HEK293T (cell line): Measurements from ENCODE around the gene CD300E.
A peak's percentile ranks its signal among the peaks of the same experiment; 100 is the strongest.

ENCODE experiments used
- CTCF ChIA-PET: fragments of 350-600 bp; formaldehyde crosslinking; extraction: SDS; loops from one replicate; lab custom pipeline; 2021; ENCODE audit warnings: antibody characterized with exemption, inconsistent platforms; lab: Yijun Ruan, JAX
- POLR2A ChIA-PET: fragments of 350-600 bp; formaldehyde crosslinking; extraction: SDS; loops from one replicate; lab custom pipeline; 2020; ENCODE audit warnings: antibody characterized with exemption, inconsistent platforms; lab: Yijun Ruan, JAX
- DNase-seq: peaks from one replicate; pipeline ENCODE4 v3.0.0; 2012; ENCODE audit warnings: mixed read lengths; ENCODE audit errors: extremely low spot score
- ARNT ChIP-seq: fragments of 450-650 bp; IDR thresholded peaks from 2 replicates; pipeline ENCODE4 v1.6.1; 2017; ENCODE audit warnings: mild to moderate bottlenecking
- BHLHE40 ChIP-seq: fragments of 450-650 bp; IDR thresholded peaks from 2 replicates; pipeline ENCODE4 v1.6.1; 2016; ENCODE audit warnings: mild to moderate bottlenecking, moderate library complexity, borderline replicate concordance
- CTBP1 ChIP-seq: fragments of 450-650 bp; IDR thresholded peaks from 2 replicates; pipeline ENCODE4 v1.6.1; 2016; ENCODE audit warnings: borderline replicate concordance
- ELF4 ChIP-seq: fragments of 450-650 bp; IDR thresholded peaks from 2 replicates; pipeline ENCODE4 v1.6.1; 2017; ENCODE audit warnings: antibody characterized with exemption
- FOXA1 ChIP-seq: fragments of 450-650 bp; IDR thresholded peaks from 2 replicates; pipeline ENCODE4 v1.6.1; 2016; ENCODE audit warnings: mild to moderate bottlenecking
- FOXK2 ChIP-seq: fragments of 450-650 bp; IDR thresholded peaks from 2 replicates; pipeline ENCODE4 v1.6.1; 2016; ENCODE audit warnings: mild to moderate bottlenecking
- FOXM1 ChIP-seq: fragments of 450-650 bp; IDR thresholded peaks from 2 replicates; pipeline ENCODE4 v1.6.1; 2017; ENCODE audit warnings: mild to moderate bottlenecking, borderline replicate concordance
- HDGF ChIP-seq: fragments of 450-650 bp; IDR thresholded peaks from 2 replicates; pipeline ENCODE4 v1.6.1; 2017; ENCODE audit warnings: antibody characterized with exemption, borderline replicate concordance
- L3MBTL2 ChIP-seq: fragments of 450-650 bp; conservative IDR thresholded peaks from 2 replicates; pipeline ENCODE4 v1.6.1; 2016; ENCODE audit warnings: mild to moderate bottlenecking
- LEF1 ChIP-seq: fragments of 450-650 bp; IDR thresholded peaks from 2 replicates; pipeline ENCODE4 v1.6.1; 2017; ENCODE audit warnings: mild to moderate bottlenecking, borderline replicate concordance
- NFRKB ChIP-seq: fragments of 450-650 bp; IDR thresholded peaks from 2 replicates; pipeline ENCODE4 v1.6.1; 2016; ENCODE audit warnings: mild to moderate bottlenecking, moderate library complexity
- SP1 ChIP-seq: fragments of 450-650 bp; IDR thresholded peaks from 2 replicates; pipeline ENCODE4 v1.6.1; 2017
- SUZ12 ChIP-seq: fragments of 450-650 bp; IDR thresholded peaks from 2 replicates; pipeline ENCODE4 v1.6.1; 2016; ENCODE audit warnings: mild to moderate bottlenecking
- TARDBP ChIP-seq: fragments of 450-650 bp; IDR thresholded peaks from 2 replicates; pipeline ENCODE4 v1.6.1; 2016
- ZNF384 ChIP-seq: fragments of 450-650 bp; IDR thresholded peaks from 2 replicates; pipeline ENCODE4 v1.6.1; 2016
- TF ChIP-seq, protein P1 (sequence below): fragments of 450-650 bp; IDR thresholded peaks from 2 replicates; pipeline ENCODE4 v1.6.1; 2016

Gene CD300E, protein sequence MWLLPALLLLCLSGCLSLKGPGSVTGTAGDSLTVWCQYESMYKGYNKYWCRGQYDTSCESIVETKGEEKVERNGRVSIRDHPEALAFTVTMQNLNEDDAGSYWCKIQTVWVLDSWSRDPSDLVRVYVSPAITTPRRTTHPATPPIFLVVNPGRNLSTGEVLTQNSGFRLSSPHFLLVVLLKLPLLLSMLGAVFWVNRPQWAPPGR

DNA sequence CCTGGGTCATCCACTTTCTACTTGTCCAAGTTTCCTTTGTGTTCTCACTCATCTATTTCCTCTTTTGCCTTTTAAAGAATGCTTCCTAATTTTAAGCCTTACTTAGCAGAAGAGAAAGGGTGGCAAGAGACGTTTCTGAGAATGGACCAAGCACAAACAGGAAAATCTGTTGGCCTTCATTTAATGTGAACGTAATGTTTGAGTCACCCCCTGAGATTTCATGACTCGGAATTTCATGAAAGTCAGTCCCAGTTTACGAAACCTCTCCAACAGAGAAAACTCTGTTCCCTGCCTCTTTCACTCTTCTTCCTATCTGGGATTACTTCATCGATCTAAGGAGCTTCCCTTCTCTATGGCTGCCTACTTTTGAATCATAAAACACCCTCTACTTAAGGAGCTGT, at the start of gene CD300E:
CD300E (minus strand) TSS at position 46 of the 401 bp plus-strand sequence. CDS start 117 bp downstream, outside the sequence.
- TF ChIP-seq FOXA1 (no peak), FOXM1 (no peak), L3MBTL2 (no peak), SUZ12 (no peak), BHLHE40 (no peak), NFRKB (no peak), ZNF384 (no peak), HDGF (no peak), ELF4 (no peak), FOXK2 (no peak), SP1 (no peak)
- TF ChIP-seq, protein P1, sequence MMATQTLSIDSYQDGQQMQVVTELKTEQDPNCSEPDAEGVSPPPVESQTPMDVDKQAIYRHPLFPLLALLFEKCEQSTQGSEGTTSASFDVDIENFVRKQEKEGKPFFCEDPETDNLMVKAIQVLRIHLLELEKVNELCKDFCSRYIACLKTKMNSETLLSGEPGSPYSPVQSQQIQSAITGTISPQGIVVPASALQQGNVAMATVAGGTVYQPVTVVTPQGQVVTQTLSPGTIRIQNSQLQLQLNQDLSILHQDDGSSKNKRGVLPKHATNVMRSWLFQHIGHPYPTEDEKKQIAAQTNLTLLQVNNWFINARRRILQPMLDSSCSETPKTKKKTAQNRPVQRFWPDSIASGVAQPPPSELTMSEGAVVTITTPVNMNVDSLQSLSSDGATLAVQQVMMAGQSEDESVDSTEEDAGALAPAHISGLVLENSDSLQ: no peak
- DNase-seq: no peak
- ChIA-PET POLR2A (no interaction called here), CTCF (interaction anchor here (1.0 kb wide), 1 partner anchor 37 kb away, joined by 5 read pairs; no protein-coding TSS in a partner anchor)

DNA sequence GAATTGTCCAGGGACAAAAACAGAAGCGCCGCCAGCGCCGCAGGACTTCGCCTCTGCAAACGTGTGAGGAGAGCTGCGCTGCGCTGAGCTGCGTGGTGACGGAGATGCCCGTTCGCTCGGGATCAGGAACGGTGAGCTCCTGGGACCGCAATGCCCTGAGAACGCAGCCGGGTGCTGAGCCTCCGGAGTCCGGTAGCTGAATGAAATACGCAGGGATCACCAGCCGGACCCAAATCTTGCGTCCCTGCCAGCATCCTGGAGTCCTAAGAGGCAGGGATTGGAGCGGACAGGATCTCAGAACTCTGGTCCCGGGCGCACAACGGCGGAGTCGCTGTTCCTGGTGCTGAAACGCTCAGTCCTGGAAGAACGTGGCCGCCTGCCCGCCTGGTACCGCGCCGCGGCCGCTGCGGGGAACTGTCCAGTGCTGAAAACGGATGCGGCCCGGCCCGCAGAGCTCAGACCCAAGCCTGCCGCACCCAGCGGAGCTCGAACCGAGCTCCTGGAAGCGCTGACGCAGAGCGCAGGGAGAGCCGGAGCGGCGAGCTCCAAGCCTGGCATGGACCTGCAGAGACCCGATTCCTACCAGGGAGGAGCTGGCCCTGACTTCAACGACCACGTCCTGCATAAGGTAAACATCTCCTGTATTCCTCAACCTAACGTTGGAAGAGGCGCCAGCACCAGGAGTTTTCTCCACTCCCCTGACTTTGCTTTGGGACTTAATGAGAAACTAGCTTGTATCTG, 47.7 kb upstream of the CD300E start:
- DNase-seq: peak; percentile 89
- ChIA-PET CTCF (interaction anchor here (0.6 to 1.0 kb wide), 2 partner anchors 14 to 353 kb away, joined by 3 to 5 read pairs; no protein-coding TSS in a partner anchor), POLR2A (no interaction called here)
- TF ChIP-seq ZNF384 (no peak), SUZ12 (no peak), TARDBP (no peak), FOXM1 (no peak), FOXA1 (no peak), BHLHE40 (no peak), ARNT (no peak), CTBP1 (no peak), LEF1 (no peak), FOXK2 (no peak), SP1 (no peak), NFRKB (no peak), L3MBTL2 (no peak), HDGF (no peak), ELF4 (no peak)
- TF ChIP-seq, protein P1: no peak

DNA sequence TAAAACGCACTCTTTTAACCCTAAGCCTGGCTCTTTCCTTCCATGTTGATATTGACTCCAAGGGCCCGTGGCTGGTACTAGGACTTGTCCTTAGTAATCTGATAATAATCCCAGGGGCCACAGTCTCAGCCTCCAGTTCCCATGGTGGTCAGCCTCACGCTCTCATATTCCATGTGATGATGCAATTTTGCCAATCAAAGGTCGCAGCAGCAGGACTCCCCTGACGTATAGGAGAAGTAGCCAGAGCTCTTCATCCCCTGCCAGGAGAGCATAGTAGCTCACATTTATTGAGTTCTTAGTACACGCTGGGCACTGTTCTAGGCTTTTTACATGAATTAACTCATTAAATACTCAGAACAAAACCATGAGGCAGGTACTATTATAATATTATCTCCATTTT, 46.8 kb upstream of the CD300E start:
- TF ChIP-seq FOXK2: no peak
- TF ChIP-seq ZNF384: no peak
- TF ChIP-seq BHLHE40: no peak
- TF ChIP-seq CTBP1: no peak
- no peak for TF ChIP-seq SUZ12
- TF ChIP-seq NFRKB: no peak
- no peak for TF ChIP-seq SP1
- no peak for TF ChIP-seq FOXM1
- TF ChIP-seq, protein P1: no peak
- TF ChIP-seq ELF4: no peak
- TF ChIP-seq HDGF: no peak
- POLR2A ChIA-PET: no interaction called here
- DNase-seq: no peak
- CTCF ChIA-PET: interaction anchor here (0.6 kb wide), 1 partner anchor 354 kb away, joined by 3 read pairs; no protein-coding TSS in a partner anchor

DNA sequence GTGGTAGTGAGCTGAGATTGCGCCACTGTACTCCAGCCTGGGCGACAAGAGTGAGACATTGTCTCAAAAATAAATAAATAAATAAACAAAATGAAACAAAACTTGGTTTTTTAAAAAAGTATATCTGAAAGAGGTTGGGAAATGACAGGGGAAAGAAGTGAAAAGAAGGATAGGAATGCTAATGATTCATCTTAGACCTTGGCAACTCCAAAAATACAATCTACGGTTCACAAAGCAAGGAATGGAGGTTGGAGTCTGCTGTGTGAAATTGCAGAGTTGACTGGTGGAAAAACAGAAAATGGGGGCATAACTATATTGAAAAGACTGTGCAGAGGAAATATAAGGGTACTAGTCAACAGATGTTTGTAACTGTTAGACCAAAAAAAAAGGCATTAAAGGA, 40.0 kb upstream of the CD300E start:
- no peak for DNase-seq
- POLR2A ChIA-PET: no interaction called here
- CTCF ChIA-PET: no interaction called here
- TF ChIP-seq ELF4 (no peak), L3MBTL2 (no peak), NFRKB (no peak), HDGF (no peak), SUZ12 (no peak), CTBP1 (no peak)
- TF ChIP-seq, protein P1: no peak

DNA sequence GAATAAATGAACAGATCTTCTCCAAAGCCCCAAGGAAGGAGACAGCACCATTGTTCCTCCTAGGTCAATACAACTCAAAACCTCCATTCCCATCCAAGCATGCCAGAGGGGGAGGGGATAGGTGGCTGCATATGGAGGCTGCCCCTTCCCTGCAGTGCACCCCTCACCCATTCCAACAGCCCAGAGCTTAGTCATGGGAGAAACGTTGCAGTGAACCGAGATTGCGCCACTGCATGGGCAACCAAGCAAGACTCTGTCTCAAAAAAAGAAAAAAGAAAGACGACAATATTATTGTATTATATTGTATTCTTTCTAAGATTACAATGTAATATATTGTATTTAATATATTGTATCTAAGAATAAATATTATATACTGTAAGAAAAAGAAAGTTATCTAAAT, 36.4 kb upstream of the CD300E start:
- POLR2A ChIA-PET: no interaction called here
- no peak for DNase-seq
- CTCF ChIA-PET: interaction anchor here (0.9 to 1.0 kb wide), 2 partner anchors 77 to 85 kb away, joined by 3 to 6 read pairs; partner anchors contain the start of gene RAB37
- TF ChIP-seq ARNT (no peak), NFRKB (no peak), FOXK2 (no peak), SUZ12 (no peak), LEF1 (no peak), TARDBP (no peak), L3MBTL2 (no peak), FOXA1 (no peak), FOXM1 (no peak), ZNF384 (no peak), SP1 (no peak), BHLHE40 (no peak), CTBP1 (no peak), ELF4 (no peak), HDGF (no peak)
- TF ChIP-seq, protein P1: no peak
